DOHH2 (cell line): ENCODE data around the gene COPS3.

Experiments used
- EZH2phosphoT487 ChIP-seq: fragments of 200-600 bp; sonication (generic); IDR thresholded peaks from 2 replicates; pipeline ENCODE4 v1.6.1; 2017; ENCODE audit warnings: borderline replicate concordance, mild to moderate bottlenecking, antibody characterized with exemption, low read length, moderate library complexity, mixed read lengths
- TF ChIP-seq, protein P1 (sequence below): fragments of 200-600 bp; sonication (generic); IDR thresholded peaks from one replicate; pipeline ENCODE4 v1.5.1; 2014; ENCODE audit warnings: antibody characterized with exemption, mild to moderate bottlenecking, low read depth, low read length; ENCODE audit not compliant: poor library complexity, severe bottlenecking

DNA sequence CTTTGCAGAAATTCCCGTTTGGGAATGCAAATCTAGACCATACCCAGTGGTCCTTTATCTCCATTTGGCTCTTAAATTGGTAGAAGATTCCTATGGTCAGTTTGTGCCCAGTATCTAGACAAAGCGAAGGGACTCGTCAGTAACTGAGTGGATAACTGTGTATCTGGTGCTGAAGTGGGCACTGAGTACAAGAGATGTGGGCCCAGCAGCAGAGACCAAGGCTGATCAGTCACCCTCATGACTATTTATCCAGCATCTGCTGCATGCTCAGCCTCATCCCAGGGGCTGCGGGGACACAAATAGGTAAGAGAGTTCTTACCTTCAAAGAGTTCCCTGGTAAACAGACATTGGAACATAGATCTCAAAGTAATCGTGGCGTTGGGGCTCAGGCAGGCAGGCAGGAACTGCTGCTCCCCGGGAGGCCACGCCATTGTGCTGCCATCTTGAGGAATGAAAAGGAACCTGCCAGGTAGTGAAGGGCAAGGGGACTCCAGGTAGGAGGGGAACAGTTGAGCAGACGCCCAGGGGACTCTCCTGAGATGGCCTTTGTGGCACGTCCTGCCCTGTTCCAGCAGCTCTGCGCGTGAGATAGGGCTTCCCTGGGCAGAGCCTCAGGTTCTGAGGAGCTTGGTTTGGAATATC lies 32.4 kb upstream of the COPS3 start:
- TF ChIP-seq, protein P1, sequence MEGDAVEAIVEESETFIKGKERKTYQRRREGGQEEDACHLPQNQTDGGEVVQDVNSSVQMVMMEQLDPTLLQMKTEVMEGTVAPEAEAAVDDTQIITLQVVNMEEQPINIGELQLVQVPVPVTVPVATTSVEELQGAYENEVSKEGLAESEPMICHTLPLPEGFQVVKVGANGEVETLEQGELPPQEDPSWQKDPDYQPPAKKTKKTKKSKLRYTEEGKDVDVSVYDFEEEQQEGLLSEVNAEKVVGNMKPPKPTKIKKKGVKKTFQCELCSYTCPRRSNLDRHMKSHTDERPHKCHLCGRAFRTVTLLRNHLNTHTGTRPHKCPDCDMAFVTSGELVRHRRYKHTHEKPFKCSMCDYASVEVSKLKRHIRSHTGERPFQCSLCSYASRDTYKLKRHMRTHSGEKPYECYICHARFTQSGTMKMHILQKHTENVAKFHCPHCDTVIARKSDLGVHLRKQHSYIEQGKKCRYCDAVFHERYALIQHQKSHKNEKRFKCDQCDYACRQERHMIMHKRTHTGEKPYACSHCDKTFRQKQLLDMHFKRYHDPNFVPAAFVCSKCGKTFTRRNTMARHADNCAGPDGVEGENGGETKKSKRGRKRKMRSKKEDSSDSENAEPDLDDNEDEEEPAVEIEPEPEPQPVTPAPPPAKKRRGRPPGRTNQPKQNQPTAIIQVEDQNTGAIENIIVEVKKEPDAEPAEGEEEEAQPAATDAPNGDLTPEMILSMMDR, result peak; percentile 66
- TF ChIP-seq EZH2phosphoT487, result no peak
